H9 (cell line): ENCODE measurements around the gene PHACTR1. TPM values are rescaled to one million over a fixed set of nuclear protein-coding genes. Genes with fewer than 3 reads are reported as not detected.

Source experiments
- DNase-seq: peaks from one replicate; pipeline ENCODE4 v3.0.0-alpha.2; 2017
- H2AFZ ChIP-seq: one replicate; pipeline ENCODE4 v1.6.1; 2013; ENCODE audit warnings: mild to moderate bottlenecking, low read length, control low read depth, moderate library complexity
- H2AK5ac ChIP-seq: 2 replicates; pipeline ENCODE4 v1.6.1; 2013; ENCODE audit warnings: low read length, control low read depth, mixed read lengths; ENCODE audit not compliant: insufficient read length
- H2BK120ac ChIP-seq: one replicate; pipeline ENCODE4 v1.6.1; 2013; ENCODE audit warnings: low read depth, mild to moderate bottlenecking, low read length, control low read depth, inconsistent platforms; ENCODE audit not compliant: poor library complexity, severe bottlenecking
- H2BK12ac ChIP-seq: 2 replicates; pipeline ENCODE4 v1.6.1; 2013; ENCODE audit warnings: low read length, control low read depth, mixed read lengths, low read depth; ENCODE audit not compliant: insufficient read length
- H2BK15ac ChIP-seq: 2 replicates; pipeline ENCODE4 v1.6.1; 2013; ENCODE audit warnings: low read depth, low read length, control low read depth
- H2BK20ac ChIP-seq: one replicate; pipeline ENCODE4 v1.6.1; 2013; ENCODE audit warnings: low read depth, mild to moderate bottlenecking, low read length, control low read depth, inconsistent platforms; ENCODE audit not compliant: poor library complexity, severe bottlenecking
- H2BK5ac ChIP-seq: 2 replicates; pipeline ENCODE4 v1.6.1; 2013; ENCODE audit warnings: low read length, control low read depth, mixed read lengths; ENCODE audit not compliant: insufficient read length
- H3K14ac ChIP-seq: 2 replicates; pipeline ENCODE4 v1.6.1; 2013; ENCODE audit warnings: low read length, control low read depth; ENCODE audit not compliant: insufficient read depth
- H3K18ac ChIP-seq: 2 replicates; pipeline ENCODE4 v1.6.1; 2013; ENCODE audit warnings: low read depth, mild to moderate bottlenecking, mixed read lengths, low read length, control low read depth; ENCODE audit not compliant: insufficient read length
- H3K23ac ChIP-seq: 2 replicates; pipeline ENCODE4 v1.6.1; 2013; ENCODE audit warnings: low read length, control low read depth, mixed read lengths, low read depth; ENCODE audit not compliant: insufficient read length
- H3K23me2 ChIP-seq: 2 replicates; pipeline ENCODE4 v1.6.1; 2013; ENCODE audit warnings: low read depth, mild to moderate bottlenecking, mixed read lengths, low read length, control low read depth; ENCODE audit not compliant: insufficient read length, poor library complexity, severe bottlenecking
- H3K27ac ChIP-seq: 2 replicates; pipeline ENCODE4 v1.5.1; 2013; ENCODE audit warnings: low read length, control low read depth, mixed read lengths, low read depth; ENCODE audit not compliant: insufficient read length
- H3K27me3 ChIP-seq: 2 replicates; pipeline ENCODE4 v1.6.1; 2013; ENCODE audit warnings: low read length, control low read depth, inconsistent platforms; ENCODE audit not compliant: insufficient read depth
- H3K4ac ChIP-seq: 2 replicates; pipeline ENCODE4 v1.6.1; 2013; ENCODE audit warnings: low read depth, mild to moderate bottlenecking, control low read depth, inconsistent platforms, low read length, moderate library complexity
- H3K4me1 ChIP-seq: 2 replicates; pipeline ENCODE4 v1.6.1; 2013; ENCODE audit warnings: low read length, control low read depth, inconsistent platforms; ENCODE audit not compliant: insufficient read depth
- H3K4me2 ChIP-seq: 2 replicates; pipeline ENCODE4 v1.6.1; 2013; ENCODE audit warnings: low read length, control low read depth, mixed read lengths; ENCODE audit not compliant: insufficient read length, insufficient read depth
- H3K56ac ChIP-seq: 2 replicates; pipeline ENCODE4 v1.6.1; 2013; ENCODE audit warnings: low read depth, mild to moderate bottlenecking, mixed read lengths, low read length, control low read depth; ENCODE audit not compliant: insufficient read length
- H3K79me1 ChIP-seq: 2 replicates; pipeline ENCODE4 v1.6.1; 2013; ENCODE audit warnings: low read depth, mild to moderate bottlenecking, moderate library complexity, low read length, control low read depth, inconsistent platforms; ENCODE audit not compliant: insufficient read depth, poor library complexity, severe bottlenecking
- H3K79me2 ChIP-seq: 2 replicates; pipeline ENCODE4 v1.6.1; 2013; ENCODE audit warnings: low read length, control low read depth, inconsistent platforms; ENCODE audit not compliant: insufficient read depth
- H3K9ac ChIP-seq: 2 replicates; pipeline ENCODE4 v1.6.1; 2013; ENCODE audit warnings: low read length, control low read depth, mixed read lengths; ENCODE audit not compliant: insufficient read length; ENCODE audit errors: extremely low read depth
- H3K9me3 ChIP-seq: one replicate; pipeline ENCODE4 v1.6.1; 2013; ENCODE audit warnings: low read depth, low read length, inconsistent platforms; ENCODE audit not compliant: control insufficient read depth
- H3T11ph ChIP-seq: one replicate; pipeline ENCODE4 v1.6.1; 2013; ENCODE audit warnings: mild to moderate bottlenecking, low read length, control low read depth, inconsistent platforms
- H4K20me1 ChIP-seq: one replicate; pipeline ENCODE4 v1.6.1; 2013; ENCODE audit not compliant: control insufficient read depth, insufficient read length, insufficient read depth
- H4K5ac ChIP-seq: 2 replicates; pipeline ENCODE4 v1.6.1; 2013; ENCODE audit warnings: low read depth, mild to moderate bottlenecking, mixed read lengths, low read length, control low read depth; ENCODE audit not compliant: insufficient read length
- H4K8ac ChIP-seq: replicated peaks from 2 replicates; pipeline ENCODE4 v1.6.1; 2013; ENCODE audit warnings: low read length, control low read depth, mixed read lengths, low read depth; ENCODE audit not compliant: insufficient read length
- H4K91ac ChIP-seq: 2 replicates; pipeline ENCODE4 v1.6.1; 2013; ENCODE audit warnings: low read depth, mild to moderate bottlenecking, moderate library complexity, mixed read lengths, low read length, control low read depth; ENCODE audit not compliant: insufficient read length
- H3K27ac Mint-ChIP-seq, 3 experiments: 2 replicates in 2 of 3; 3 replicates in 1 of 3; pipeline ENCODE4 v1.8.0; 2020 to 2021; ENCODE audit warnings: mixed read lengths in 3 of 3, mild to moderate bottlenecking in 1 of 3, moderate library complexity in 1 of 3
- H3K27me3 Mint-ChIP-seq: 2 replicates; pipeline ENCODE4 v1.8.0; 2021; ENCODE audit warnings: low read depth, mild to moderate bottlenecking, moderate library complexity, mixed read lengths
- H3K36me3 Mint-ChIP-seq, 3 experiments: 2 replicates in 2 of 3; 3 replicates in 1 of 3; pipeline ENCODE4 v1.8.0; 2020 to 2021; ENCODE audit warnings: low read depth in 3 of 3, mixed read lengths in 3 of 3; ENCODE audit not compliant: insufficient read depth in 1 of 3
- H3K4me1 Mint-ChIP-seq, 2 experiments: 2 replicates each; pipeline ENCODE4 v1.8.0; 2020; ENCODE audit warnings: mixed read lengths in 2 of 2
- H3K4me3 Mint-ChIP-seq, 2 experiments: 2 replicates in 1 of 2; 3 replicates in 1 of 2; pipeline ENCODE4 v1.8.0; 2020 to 2021; ENCODE audit warnings: mild to moderate bottlenecking in 2 of 2, mixed read lengths in 2 of 2, moderate library complexity in 1 of 2
- H3K9me3 Mint-ChIP-seq, 2 experiments: 2 replicates in 1 of 2; 3 replicates in 1 of 2; pipeline ENCODE4 v1.8.0; 2020; ENCODE audit warnings: mild to moderate bottlenecking in 2 of 2, mixed read lengths in 2 of 2, moderate library complexity in 1 of 2
- CTCF ChIP-seq: fragments of 200-600 bp; sonication (generic); conservative IDR thresholded peaks from 3 replicates; pipeline ENCODE4 v1.8.0; 2021; ENCODE audit warnings: antibody characterized with exemption, mild to moderate bottlenecking
- WGBS: extraction: QIAGEN DNeasy Blood & Tissue Kit; methylation state at CpG from one replicate; pipeline ENCODE4 v1.1.7; 2013; ENCODE audit warnings: missing lambda C conversion rate, low lambda C conversion rate, mixed read lengths; ENCODE audit not compliant: insufficient read length; ENCODE audit errors: extremely low coverage; 5-methylcytosine and 5-hydroxymethylcytosine counted together
- total RNA-seq: library from RNA; stranded (reverse); gene quantifications from 2 replicates; pipeline ENCODE4 v1.2.1, GENCODE V29; 2021

Gene PHACTR1
- total RNA-seq, 1 experiment from 2014 or later: 15.9 TPM

DNA sequence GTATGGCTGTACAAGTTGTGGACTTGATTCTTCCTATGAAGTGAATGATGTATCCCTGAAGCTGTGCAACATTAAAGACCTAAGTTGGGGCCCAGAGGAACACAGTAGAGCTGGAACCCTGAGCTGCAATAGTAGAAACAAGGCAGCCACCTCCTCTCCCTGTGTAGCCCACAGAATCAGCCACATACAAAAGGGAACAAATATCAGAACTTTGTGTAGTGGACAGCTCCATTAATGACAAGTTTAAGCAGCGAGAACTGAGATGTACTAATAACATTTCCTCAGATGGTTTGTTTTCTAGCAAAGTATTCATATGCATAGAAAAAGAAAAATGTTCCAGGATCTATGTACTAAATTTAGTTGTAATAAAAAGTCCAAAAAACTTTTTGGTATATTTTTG is 19.2 kb downstream of the PHACTR1 start:
- no CpG with 5 or more reads among the region's 1 CpG for WGBS
- Histone ChIP-seq H2BK20ac (no peak overlapping the region), H3T11ph (no peak overlapping the region), H3K4me2 (no peak overlapping the region), H3K56ac (no peak overlapping the region), H2BK120ac (no peak overlapping the region), H3K27ac (no peak overlapping the region), H3K4ac (no peak overlapping the region), H3K23me2 (no peaks in the 10 kb centered on the region), H2BK15ac (no peak overlapping the region), H4K20me1 (no peaks in the 10 kb centered on the region), H3K9ac (no peak overlapping the region), H2AFZ (no peak overlapping the region), H3K79me1 (no peaks in the 10 kb centered on the region), H3K23ac (no peak overlapping the region), H3K9me3 (no peaks in the 10 kb centered on the region), H3K79me2 (no peaks in the 10 kb centered on the region), H3K14ac (no peak overlapping the region), H2BK12ac (no peak overlapping the region), H3K4me1 (no peaks in the 10 kb centered on the region), H2BK5ac (no peak overlapping the region), H3K18ac (no peak overlapping the region), H4K91ac (no peak overlapping the region), H3K27me3 (no peaks in the 10 kb centered on the region), H4K5ac (no peak overlapping the region), H2AK5ac (no peak overlapping the region), H4K8ac (no peak overlapping the region)
- H3K27me3 Mint-ChIP-seq: no peaks in the 10 kb centered on the region
- H3K4me3 Mint-ChIP-seq: no peak overlapping the region
- peaks cover 0 to 1% of the 10 kb centered on the region in 2 experiments; a peak in 1 of 5 replicates for H3K9me3 Mint-ChIP-seq
- TF ChIP-seq CTCF: no peak
- H3K27ac Mint-ChIP-seq: no peak overlapping the region
- H3K4me1 Mint-ChIP-seq: no peaks in the 10 kb centered on the region
- no peaks in the 10 kb centered on the region for H3K36me3 Mint-ChIP-seq
- no peak for DNase-seq
